Measurements from ENCODE around the gene ARMC3.

DNA sequence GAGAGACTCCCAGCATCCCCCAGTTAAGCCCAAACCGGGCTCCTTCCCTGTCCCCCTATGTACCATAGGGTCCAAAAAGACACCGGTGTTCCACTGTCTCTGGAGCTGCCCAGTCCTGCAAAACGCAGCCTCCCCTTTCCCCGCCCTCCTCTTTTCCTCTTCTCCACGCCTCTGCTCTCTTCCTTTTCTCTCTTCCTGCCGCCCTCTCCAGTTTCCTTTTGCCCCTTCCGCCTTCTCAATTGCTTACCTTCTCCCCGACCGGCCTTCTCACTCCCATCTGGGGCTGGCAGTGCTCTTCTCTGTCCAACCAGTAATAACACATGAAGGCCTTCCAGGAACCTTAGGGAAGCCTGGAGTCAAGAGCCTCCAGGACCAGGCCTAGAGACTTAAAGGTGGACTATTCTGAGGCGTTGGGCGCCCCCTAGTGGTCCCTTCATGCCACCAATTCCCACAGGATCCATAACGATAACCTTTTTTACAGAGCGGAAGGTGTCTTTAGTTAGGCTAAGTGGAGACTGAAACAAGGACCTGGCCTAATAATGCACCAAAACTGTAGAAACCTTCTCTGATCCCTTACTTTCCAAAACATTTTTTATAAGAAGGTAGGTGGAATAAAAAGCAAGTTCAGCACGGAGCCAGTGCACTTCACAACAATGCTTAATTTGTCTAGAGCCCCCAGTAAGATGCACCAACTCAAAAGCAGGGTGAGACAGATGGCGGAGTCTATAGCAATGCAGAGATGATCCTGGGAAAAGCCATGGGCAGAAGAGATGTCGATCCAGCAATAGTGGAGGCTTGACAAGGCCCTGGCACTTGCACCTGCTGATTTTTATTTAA lies 140.3 kb downstream of the ARMC3 start:
- no peak for TF ChIP-seq MYC (IDR thresholded peaks at IDR 0.05; ENCODE audit: borderline replicate concordance, low read length)
- TF ChIP-seq RCOR1 (IDR thresholded peaks at IDR 0.05; ENCODE audit: low read depth, low read length): no peak
- no peak for TF ChIP-seq EP300 (IDR thresholded peaks at IDR 0.05)
- TF ChIP-seq ESRRA (IDR thresholded peaks at IDR 0.05; ENCODE audit: borderline replicate concordance, low read length): no peak
- TF ChIP-seq KDM1A (IDR thresholded peaks at IDR 0.05; ENCODE audit: low read depth): no peak
- TF ChIP-seq CTCF (IDR thresholded peaks at IDR 0.05): peak; percentile 87
- TF ChIP-seq, protein P1, sequence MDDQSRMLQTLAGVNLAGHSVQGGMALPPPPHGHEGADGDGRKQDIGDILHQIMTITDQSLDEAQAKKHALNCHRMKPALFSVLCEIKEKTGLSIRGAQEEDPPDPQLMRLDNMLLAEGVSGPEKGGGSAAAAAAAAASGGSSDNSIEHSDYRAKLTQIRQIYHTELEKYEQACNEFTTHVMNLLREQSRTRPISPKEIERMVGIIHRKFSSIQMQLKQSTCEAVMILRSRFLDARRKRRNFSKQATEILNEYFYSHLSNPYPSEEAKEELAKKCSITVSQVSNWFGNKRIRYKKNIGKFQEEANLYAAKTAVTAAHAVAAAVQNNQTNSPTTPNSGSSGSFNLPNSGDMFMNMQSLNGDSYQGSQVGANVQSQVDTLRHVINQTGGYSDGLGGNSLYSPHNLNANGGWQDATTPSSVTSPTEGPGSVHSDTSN (IDR thresholded peaks at IDR 0.05): no peak
- TF ChIP-seq POLR2A (IDR thresholded peaks at IDR 0.05; ENCODE audit: low read length): no peak
- no peak for TF ChIP-seq RARB (CRISPR knock-in tag; IDR thresholded peaks at IDR 0.05)
- TF ChIP-seq USF2 (IDR thresholded peaks at IDR 0.05): no peak
- no peak for TF ChIP-seq E2F6 (IDR thresholded peaks at IDR 0.05; ENCODE audit: borderline replicate concordance, low read depth)
- no peak for TF ChIP-seq MAZ (IDR thresholded peaks at IDR 0.05; ENCODE audit: borderline replicate concordance, low read depth, low read length)
